GM23248 (cell line): ENCODE results near the gene SERTAD1. TPM values are rescaled to one million over a fixed set of nuclear protein-coding genes. Genes with fewer than 3 reads are reported as not detected.

Experiments
- DNase-seq: peaks from one replicate; pipeline ENCODE4 v3.0.0-alpha.2; 2015
- H2AFZ ChIP-seq: fragments of 200-600 bp; sonication (generic); 2 replicates; pipeline ENCODE4 v1.6.1; 2016; ENCODE audit warnings: antibody characterized with exemption
- H3F3A ChIP-seq: fragments of 200-600 bp; sonication (generic); 2 replicates; pipeline ENCODE4 v1.6.1; 2016; ENCODE audit warnings: mild to moderate bottlenecking, antibody characterized with exemption, mixed run types; ENCODE audit not compliant: insufficient read depth
- H3K27ac ChIP-seq: fragments of 200-600 bp; sonication (generic); 2 replicates; pipeline ENCODE4 v1.5.1; 2016; ENCODE audit warnings: mild to moderate bottlenecking
- H3K27me3 ChIP-seq: fragments of 200-600 bp; sonication (generic); replicated peaks from 2 replicates; pipeline ENCODE4 v1.6.1; 2016; ENCODE audit warnings: mild to moderate bottlenecking; ENCODE audit not compliant: insufficient read depth
- H3K36me3 ChIP-seq: fragments of 200-600 bp; sonication (generic); 2 replicates; pipeline ENCODE4 v1.6.1; 2016; ENCODE audit warnings: low read depth, mild to moderate bottlenecking
- H3K4me1 ChIP-seq: fragments of 200-600 bp; sonication (generic); 2 replicates; pipeline ENCODE4 v1.6.1; 2016; ENCODE audit warnings: mild to moderate bottlenecking; ENCODE audit not compliant: insufficient read depth
- H3K4me2 ChIP-seq: fragments of 200-600 bp; sonication (generic); one replicate; pipeline ENCODE4 v1.6.1; 2016; ENCODE audit warnings: mild to moderate bottlenecking; ENCODE audit not compliant: unreplicated experiment
- H3K4me3 ChIP-seq: fragments of 200-600 bp; sonication (generic); 2 replicates; pipeline ENCODE4 v1.5.1; 2016; ENCODE audit warnings: mild to moderate bottlenecking
- H3K79me2 ChIP-seq: fragments of 200-600 bp; sonication (generic); 2 replicates; pipeline ENCODE4 v1.6.1; 2016; ENCODE audit warnings: mild to moderate bottlenecking; ENCODE audit not compliant: insufficient read depth
- H3K9ac ChIP-seq: fragments of 200-600 bp; sonication (generic); 2 replicates; pipeline ENCODE4 v1.6.1; 2016; ENCODE audit warnings: mild to moderate bottlenecking
- H3K9me2 ChIP-seq: fragments of 200-600 bp; sonication (generic); 2 replicates; pipeline ENCODE4 v1.6.1; 2016; ENCODE audit warnings: mixed run types, mild to moderate bottlenecking, moderate library complexity; ENCODE audit not compliant: insufficient read depth
- H3K9me3 ChIP-seq: fragments of 200-600 bp; sonication (generic); one replicate; pipeline ENCODE4 v1.6.1; 2017; ENCODE audit warnings: low read depth
- H4K20me1 ChIP-seq: fragments of 200-600 bp; sonication (generic); 2 replicates; pipeline ENCODE4 v1.6.0; 2016; ENCODE audit not compliant: insufficient read depth
- EZH2 ChIP-seq: fragments of 200-600 bp; sonication (generic); IDR thresholded peaks from 2 replicates; pipeline ENCODE4 v1.6.1; 2018; ENCODE audit warnings: antibody characterized with exemption, mild to moderate bottlenecking; ENCODE audit not compliant: insufficient read depth, poor library complexity, severe bottlenecking
- EZH2phosphoT487 ChIP-seq: fragments of 200-600 bp; sonication (generic); IDR thresholded peaks from 2 replicates; pipeline ENCODE4 v1.6.1; 2018; ENCODE audit warnings: antibody characterized with exemption, moderate library complexity, mild to moderate bottlenecking, low read depth; ENCODE audit not compliant: insufficient read depth
- WGBS, 2 experiments: methylation state at CpG; one replicate each; pipeline ENCODE4 v1.1.6; 2015 to 2017; ENCODE audit warnings: low lambda C conversion rate in 2 of 2, low coverage in 1 of 2; ENCODE audit errors: missing lambda C conversion rate in 2 of 2; 5-methylcytosine and 5-hydroxymethylcytosine counted together
- in situ Hi-C: fragments of 300-500 bp; cut with MboI; formaldehyde crosslinking; loops from 2 replicates; pipeline ENCODE4 v1.15.0; 2020
- polyA plus RNA-seq: library from polyadenylated mRNA; unstranded; fragments of >200 nt; fragmentation: Nextera tagmentation; extraction: Ambion mirVana; gene quantifications from 2 replicates; pipeline ENCODE4 v1.2.1, GENCODE V29; 2016
- total RNA-seq: library from RNA; depleted of rRNA; stranded (reverse); fragments of >200 nt; shearing (Covaris generic); gene quantifications from 2 replicates; pipeline ENCODE4 v1.2.3, GENCODE V29; 2014; rRNA removed

Gene SERTAD1, protein sequence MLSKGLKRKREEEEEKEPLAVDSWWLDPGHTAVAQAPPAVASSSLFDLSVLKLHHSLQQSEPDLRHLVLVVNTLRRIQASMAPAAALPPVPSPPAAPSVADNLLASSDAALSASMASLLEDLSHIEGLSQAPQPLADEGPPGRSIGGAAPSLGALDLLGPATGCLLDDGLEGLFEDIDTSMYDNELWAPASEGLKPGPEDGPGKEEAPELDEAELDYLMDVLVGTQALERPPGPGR
- 31.7 and 40.2 TPM in 2 replicates for total RNA-seq
- 34.5 and 36.2 TPM in 2 replicates for polyA plus RNA-seq

DNA sequence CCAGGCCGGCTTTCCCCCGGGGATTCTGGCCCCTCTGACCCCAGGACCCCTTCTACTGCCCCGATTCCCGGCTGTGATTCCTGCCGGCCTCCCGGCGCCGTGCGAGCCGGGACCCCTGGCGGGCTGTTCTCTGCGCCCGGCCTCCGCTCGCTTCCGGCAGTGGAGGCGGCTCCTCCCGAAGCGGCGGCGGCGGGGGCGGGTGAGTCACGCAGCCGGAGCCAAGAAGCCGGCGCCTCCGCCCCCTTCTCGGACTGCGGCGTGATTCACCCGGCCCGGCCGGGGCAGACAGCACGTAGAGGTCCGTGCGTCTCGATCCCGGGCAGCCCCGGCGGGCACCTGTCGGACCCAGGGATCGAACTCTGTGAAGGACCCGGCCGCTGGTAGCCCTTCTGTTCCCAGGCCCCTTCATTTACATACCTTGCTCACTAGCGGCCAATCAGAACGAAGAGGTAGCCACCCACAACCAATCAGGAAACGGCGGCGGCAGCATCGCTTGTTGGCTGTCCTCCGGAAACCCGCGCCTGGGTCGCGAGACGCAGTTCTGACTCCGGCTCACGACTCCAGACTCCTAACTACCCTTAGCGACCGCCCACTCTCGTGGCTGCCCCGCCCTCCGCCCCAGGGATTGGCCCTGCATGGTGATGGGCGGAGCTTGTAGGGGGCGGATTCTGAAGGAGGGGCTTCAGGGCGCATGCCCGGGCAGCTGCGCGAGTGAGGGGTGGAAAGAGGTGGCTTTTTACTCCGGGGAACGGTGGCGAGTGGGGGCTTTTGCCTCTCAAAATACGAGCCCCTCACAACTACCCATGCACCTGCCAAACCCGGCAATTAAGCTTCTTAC, at the start of gene SERTAD1:
TSS of gene SERTAD1 (minus strand) at position 543 of the 838 bp plus-strand sequence. CDS start 2,446 bp downstream, outside the sequence.
- H3K36me3 ChIP-seq, result peaks cover 9% of the 10 kb centered on the region; the same call in 1 of the 2 replicates
- peak within 1 kb of the TSS; percentile 96 for H3K27ac ChIP-seq
- peak within 1 kb of the TSS; percentile 98 for H3K4me3 ChIP-seq
- H3K27me3 ChIP-seq, result no peaks in the 10 kb centered on the region
- H3K9ac ChIP-seq, result peak within 1 kb of the TSS; percentile 97
- no peaks in the 10 kb centered on the region for H3K9me2 ChIP-seq
- H3K4me1 ChIP-seq, result peaks cover 26% of the 10 kb centered on the region
- in situ Hi-C loops, result no loop called here
- H4K20me1 ChIP-seq, result no peaks in the 10 kb centered on the region
- 1% methylated on average over 65 to 66 of the region's 75 CpGs for WGBS, 2 experiments
- peaks cover 24% of the 10 kb centered on the region for H3F3A ChIP-seq
- peak; percentile 100 for DNase-seq
- TF ChIP-seq EZH2, result no peak
- TF ChIP-seq EZH2phosphoT487, result no peak
- no peaks in the 10 kb centered on the region for H3K9me3 ChIP-seq
- peak within 1 kb of the TSS; percentile 98 for H3K4me2 ChIP-seq
- H3K79me2 ChIP-seq, result peaks cover 38% of the 10 kb centered on the region
- H2AFZ ChIP-seq, result peak within 1 kb of the TSS; percentile 92

DNA sequence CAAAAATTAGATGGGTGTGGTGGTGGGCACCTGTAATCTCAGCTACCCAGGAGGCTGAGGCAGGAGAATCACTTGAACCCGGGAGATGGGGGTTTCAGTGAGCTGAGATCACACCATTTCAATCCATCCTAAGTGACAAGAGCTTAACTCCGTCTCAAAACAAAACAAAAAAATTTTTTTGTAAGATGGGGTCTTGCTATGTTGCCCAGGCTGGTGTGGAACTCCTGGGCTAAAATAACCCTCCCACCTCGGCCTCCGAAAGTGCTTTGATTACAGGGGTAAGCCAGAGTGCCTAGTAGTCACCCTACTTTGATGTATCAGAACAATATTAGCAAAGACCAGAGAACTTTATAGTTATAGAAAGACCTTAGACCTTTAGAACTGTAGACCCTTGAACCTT, 48.9 kb upstream of the SERTAD1 start:
- H3F3A ChIP-seq, result no peaks in the 10 kb centered on the region
- in situ Hi-C loops, result no loop called here
- no peak overlapping the region for H3K9ac ChIP-seq
- H3K4me2 ChIP-seq, result no peak overlapping the region
- no peaks in the 10 kb centered on the region for H4K20me1 ChIP-seq
- H2AFZ ChIP-seq, result no peak overlapping the region
- TF ChIP-seq EZH2 (no peak), EZH2phosphoT487 (no peak)
- no peak for DNase-seq
- no peak overlapping the region for H3K27ac ChIP-seq
- no peaks in the 10 kb centered on the region for H3K36me3 ChIP-seq
- no peaks in the 10 kb centered on the region for H3K9me2 ChIP-seq
- no peaks in the 10 kb centered on the region for H3K27me3 ChIP-seq
- H3K4me1 ChIP-seq, result no peaks in the 10 kb centered on the region
- H3K79me2 ChIP-seq, result no peaks in the 10 kb centered on the region
- no peaks in the 10 kb centered on the region for H3K9me3 ChIP-seq
- no peak overlapping the region for H3K4me3 ChIP-seq
- WGBS, 2 experiments, result 74 to 75% methylated on average over 4 of the region's 4 CpGs

DNA sequence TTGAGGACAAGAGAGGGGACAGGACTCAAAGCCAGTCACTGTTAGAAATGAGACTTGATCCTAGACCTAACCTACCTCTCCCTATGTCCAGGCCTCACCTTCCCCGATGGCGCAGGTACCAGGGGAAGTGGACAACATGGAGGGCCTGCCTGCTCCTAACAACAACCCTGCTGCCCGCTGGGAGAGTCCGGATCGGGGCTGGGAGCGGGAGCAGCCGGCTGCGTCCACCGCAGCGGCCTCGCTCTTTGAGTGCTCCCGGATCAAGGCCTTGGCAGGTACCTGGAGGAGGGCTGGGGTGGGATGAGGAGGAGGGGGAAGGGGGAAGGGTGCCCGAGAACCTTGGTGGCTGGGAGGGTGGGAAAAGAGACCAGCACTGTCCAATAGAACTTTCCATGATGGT, 46.7 kb upstream of the SERTAD1 start:
- Histone ChIP-seq H3K9me3 (no peaks in the 10 kb centered on the region), H3K4me2 (no peak overlapping the region), H4K20me1 (no peaks in the 10 kb centered on the region), H3K9me2 (no peaks in the 10 kb centered on the region), H3K79me2 (no peaks in the 10 kb centered on the region), H3K4me1 (no peaks in the 10 kb centered on the region), H3K36me3 (no peaks in the 10 kb centered on the region), H3K27me3 (no peaks in the 10 kb centered on the region), H3K9ac (no peak overlapping the region), H3K27ac (no peak overlapping the region), H2AFZ (no peak overlapping the region), H3F3A (no peaks in the 10 kb centered on the region), H3K4me3 (no peak overlapping the region)
- no peak for TF ChIP-seq EZH2phosphoT487
- no peak for TF ChIP-seq EZH2
- WGBS, 2 experiments, result 89 to 91% methylated on average over 13 of the region's 13 CpGs
- in situ Hi-C loops, result no loop called here
- no peak for DNase-seq

DNA sequence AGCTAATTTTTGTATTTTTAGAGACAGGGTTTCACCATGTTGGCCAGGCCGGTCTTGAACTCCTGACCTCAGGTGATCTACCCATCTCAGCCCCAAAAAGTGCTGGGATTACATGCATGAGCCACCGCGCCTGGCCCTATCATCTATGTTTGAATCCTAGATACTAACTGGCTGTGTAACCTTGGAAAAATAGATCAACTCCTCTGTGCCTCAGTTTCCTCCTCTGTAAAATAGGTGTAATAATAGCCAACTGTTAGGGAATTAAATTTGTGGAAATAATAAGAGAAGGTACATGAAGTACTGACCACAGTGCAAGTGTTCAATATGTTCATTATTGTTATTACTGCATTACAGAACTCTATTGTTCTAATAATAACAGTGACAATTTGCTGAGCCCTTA, 45.3 kb upstream of the SERTAD1 start:
- in situ Hi-C loops, result no loop called here
- Histone ChIP-seq H3K4me2 (no peak overlapping the region), H3K9me2 (no peaks in the 10 kb centered on the region), H3K4me3 (no peak overlapping the region), H4K20me1 (no peaks in the 10 kb centered on the region), H3K36me3 (no peaks in the 10 kb centered on the region), H3F3A (no peaks in the 10 kb centered on the region), H2AFZ (no peak overlapping the region), H3K79me2 (no peaks in the 10 kb centered on the region), H3K27me3 (no peaks in the 10 kb centered on the region), H3K9me3 (no peaks in the 10 kb centered on the region), H3K9ac (no peak overlapping the region), H3K4me1 (peaks cover 7% of the 10 kb centered on the region; the same call in 1 of the 2 replicates), H3K27ac (no peak overlapping the region)
- TF ChIP-seq EZH2phosphoT487, result no peak
- TF ChIP-seq EZH2, result no peak
- DNase-seq, result no peak
- 93 to 97% methylated on average over 3 of the region's 3 CpGs for WGBS, 2 experiments
